Activated CD8-positive, alpha-beta memory T cell treated with anti-CD3 and anti-CD28 coated beads for 4 hours (primary cell): ENCODE results near the gene DNAAF1.
A peak's percentile ranks its signal among the peaks of the same experiment; 100 is the strongest.
"Not testable (repeated sequence)": the region's sequence is repeated elsewhere in the genome, so short reads cannot be mapped to it uniquely, and the experiment has no call there.

Experiments used
- DNase-seq, 2 donors: peaks; one replicate each; pipeline ENCODE4 v3.0.0-alpha.2; 2020; ENCODE audit warnings: low read depth in 2 of 2

Gene DNAAF1

GRCh38 chr16:84144859-84145639 lies at the start of gene DNAAF1, which contains the start of gene HSDL1:
Gene DNAAF1, plus strand, starts transcription at chr16:84145308. Its CDS starts 133 bp downstream, at chr16:84145441.
Gene HSDL1, minus strand, starts transcription at chr16:84145177. Its CDS starts 13,856 bp downstream, at chr16:84131321.
- peak; percentile 86 to 89 for DNase-seq

- DNase-seq = no peak
Measured at GRCh38 chr16:84095466-84095865, 49.6 kb upstream of the DNAAF1 start.

DNA sequence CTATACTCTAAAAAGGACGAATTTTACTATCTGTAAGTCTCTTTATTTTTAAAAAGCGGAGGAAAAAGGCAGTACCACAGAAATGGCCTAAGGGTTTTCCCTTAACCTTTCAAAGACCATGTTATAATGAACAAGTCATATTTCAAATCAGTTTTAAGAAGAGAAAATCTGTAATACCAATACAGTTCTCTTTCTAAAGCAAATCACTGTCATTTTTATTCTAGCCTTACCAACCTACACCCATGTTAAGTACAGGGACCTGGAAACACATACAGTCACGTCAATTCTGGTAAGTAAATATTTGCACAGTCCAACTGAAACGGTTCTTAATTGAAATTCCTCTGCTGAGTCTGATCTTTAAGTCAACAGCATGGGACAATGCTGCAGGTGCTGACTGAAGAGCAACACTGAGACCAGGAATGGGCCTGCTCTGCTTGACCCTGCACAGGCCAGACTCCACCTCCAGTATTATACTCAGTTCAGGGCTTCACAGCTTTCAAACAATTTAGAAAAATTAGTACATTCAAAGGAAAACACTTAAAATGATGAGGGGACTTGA lies 48.6 kb upstream of the DNAAF1 start:
- DNase-seq = no peak

GRCh38 chr16:84098939-84099338 lies 46.2 kb upstream of the DNAAF1 start:
- DNase-seq = no peak

DNA sequence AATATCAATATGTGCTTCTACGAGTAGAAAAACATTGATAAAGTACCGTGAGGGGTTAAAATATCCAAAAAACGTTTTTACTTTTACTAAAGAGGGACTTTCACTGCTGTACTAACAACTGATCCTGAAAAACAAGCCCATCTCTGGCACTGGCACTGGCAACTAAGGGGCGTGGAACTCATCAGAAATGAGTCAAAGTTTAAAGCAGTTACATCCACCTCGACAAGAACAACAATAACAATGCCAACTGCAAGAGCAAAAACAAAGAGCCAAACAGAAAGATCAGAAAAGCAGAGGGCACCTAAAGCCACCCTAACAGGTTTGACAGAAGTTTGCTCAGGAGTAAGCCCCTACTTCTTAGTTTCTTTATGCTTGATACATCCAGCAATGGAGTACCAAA lies 41.4 kb upstream of the DNAAF1 start:
- DNase-seq = no peak

GRCh38 chr16:84104231-84104630 lies 40.9 kb upstream of the DNAAF1 start:
- DNase-seq = no peak

GRCh38 chr16:84105301-84105815 lies 39.8 kb upstream of the DNAAF1 start:
- no peak for DNase-seq

GRCh38 chr16:84105948-84106740 lies 39.0 kb upstream of the DNAAF1 start:
- no peak for DNase-seq

- DNase-seq = no peak
Measured at GRCh38 chr16:84107921-84108320, 37.2 kb upstream of the DNAAF1 start.

DNA sequence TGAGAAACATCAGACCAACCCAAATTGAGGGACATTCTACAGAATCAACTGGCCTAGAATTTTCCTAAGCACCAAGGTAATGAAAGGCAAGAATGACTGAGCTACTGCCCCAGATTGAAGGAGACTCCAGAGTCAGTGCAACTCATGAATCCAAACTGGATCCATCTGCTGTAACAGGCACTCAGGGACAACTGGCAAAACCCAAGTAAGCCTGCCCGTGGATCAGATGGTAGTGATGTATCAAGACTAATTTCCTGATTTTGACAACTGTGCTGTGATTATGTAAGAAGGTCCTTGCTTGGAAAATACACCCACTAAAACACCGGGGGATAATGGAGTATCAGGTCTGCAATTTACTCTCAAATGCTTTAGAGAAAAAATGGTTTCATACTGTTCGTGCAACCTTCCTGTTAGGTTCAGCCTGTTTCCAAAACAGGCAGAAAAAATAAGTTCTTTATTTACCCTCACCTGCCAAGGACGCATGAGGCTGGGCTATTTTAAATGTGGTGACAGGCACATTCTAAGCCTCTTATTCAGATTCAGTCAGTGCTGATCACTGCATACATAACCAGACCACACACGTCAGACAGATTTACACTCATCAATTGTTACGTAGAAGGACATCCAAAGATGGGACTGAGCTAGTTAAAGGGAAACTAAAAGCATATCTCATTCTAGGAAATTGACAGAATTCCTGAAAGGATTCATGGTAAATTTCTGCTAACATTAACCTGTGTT lies 35.3 kb upstream of the DNAAF1 start:
- DNase-seq = no peak

DNA sequence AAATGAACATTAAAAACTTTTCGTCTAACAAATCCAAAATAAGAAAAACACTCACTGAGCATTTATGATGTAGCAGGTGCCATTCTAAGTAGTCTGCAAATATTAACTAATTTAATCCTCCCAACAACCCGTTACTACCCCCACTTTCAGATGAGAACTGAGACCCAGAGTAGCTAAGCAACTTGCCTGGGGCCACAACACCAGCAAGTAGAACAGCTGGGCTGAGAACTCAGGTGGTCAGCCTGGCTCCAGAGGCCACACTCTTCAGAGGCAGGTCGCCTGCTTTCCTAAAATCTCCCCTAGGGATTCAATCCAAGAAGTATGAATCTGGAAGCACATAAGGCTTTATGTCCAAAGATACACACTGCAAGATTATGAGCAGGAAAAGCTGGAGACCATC lies 34.6 kb upstream of the DNAAF1 start:
- no peak for DNase-seq

DNA sequence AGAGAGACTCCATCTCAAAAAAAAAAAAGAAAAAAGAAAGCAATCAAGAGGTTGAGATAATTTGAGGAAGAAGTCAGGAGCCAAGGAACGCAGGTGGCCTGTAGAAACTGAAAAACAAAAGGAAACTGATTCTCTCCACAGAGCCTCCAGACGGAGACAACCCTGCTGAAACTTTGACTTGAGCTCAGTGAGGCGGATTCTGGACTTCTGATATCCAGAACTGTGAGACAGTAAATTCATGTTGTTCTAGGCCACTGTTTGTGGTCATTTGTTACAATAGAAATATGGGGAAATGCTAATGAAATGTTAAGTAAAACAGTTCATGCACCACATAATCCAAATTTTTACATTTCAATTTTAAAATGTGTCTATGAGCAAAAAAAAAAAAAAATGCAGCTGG lies 33.6 kb upstream of the DNAAF1 start:
- no peak for DNase-seq

DNA sequence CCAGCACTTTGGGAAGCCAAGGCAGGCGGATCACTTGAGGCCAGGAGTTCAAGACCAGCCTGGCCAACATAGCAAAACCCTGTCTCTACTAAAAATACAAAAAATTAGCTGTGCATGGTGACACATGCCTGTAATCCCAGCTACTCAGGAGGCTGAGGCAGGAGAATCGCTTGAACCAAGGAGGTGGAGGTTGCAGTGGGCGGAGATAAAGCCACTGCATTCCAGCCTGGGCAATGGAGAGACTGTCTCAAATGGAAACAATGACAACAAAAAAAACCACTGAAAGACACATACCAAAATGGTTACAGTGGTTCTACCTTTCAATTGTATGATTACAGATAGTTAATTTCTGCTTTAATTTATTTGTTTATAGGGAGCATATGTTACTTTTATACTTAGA lies 33.2 kb upstream of the DNAAF1 start:
- not testable (repeated sequence) for DNase-seq

DNA sequence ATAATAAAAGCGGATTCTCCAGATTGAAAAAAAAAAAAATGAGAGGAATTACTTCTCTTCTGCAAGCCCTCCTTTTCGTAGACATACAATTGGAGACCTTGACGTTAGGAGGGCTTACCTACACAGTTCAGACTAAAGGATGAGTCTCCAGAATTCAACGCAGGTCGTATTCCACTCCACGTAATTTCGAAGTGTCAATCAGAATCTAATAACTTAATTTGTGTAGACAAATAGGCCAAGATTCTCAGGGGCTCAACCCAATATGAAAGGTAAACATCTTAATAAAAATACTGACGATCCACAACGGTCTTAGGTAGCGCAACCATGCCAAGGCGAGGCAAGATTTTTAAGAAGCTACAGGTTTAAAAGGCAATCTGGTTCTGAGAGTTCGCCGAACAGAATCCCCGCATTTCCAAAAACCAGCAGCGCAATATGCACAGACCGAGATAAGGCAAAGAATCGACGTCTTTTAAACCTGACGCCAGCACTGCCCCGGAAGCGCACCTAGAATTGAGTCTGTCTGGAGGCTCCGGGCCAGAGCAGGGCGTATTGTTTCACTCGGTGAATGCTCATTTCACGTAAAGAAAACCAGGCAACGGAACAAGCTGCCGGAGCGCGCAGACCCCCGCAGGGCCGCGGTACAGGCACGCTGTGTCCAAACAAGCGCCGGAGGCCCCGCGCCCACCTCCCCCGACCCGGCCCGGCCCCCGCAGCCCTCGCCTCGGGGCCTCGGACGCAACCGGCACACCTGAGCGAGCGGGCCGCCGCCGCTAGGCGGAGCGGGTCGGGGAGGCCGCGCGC lies 29.0 kb upstream of the DNAAF1 start:
- peak in 1 of 2 donors; percentile 15 for DNase-seq

DNA sequence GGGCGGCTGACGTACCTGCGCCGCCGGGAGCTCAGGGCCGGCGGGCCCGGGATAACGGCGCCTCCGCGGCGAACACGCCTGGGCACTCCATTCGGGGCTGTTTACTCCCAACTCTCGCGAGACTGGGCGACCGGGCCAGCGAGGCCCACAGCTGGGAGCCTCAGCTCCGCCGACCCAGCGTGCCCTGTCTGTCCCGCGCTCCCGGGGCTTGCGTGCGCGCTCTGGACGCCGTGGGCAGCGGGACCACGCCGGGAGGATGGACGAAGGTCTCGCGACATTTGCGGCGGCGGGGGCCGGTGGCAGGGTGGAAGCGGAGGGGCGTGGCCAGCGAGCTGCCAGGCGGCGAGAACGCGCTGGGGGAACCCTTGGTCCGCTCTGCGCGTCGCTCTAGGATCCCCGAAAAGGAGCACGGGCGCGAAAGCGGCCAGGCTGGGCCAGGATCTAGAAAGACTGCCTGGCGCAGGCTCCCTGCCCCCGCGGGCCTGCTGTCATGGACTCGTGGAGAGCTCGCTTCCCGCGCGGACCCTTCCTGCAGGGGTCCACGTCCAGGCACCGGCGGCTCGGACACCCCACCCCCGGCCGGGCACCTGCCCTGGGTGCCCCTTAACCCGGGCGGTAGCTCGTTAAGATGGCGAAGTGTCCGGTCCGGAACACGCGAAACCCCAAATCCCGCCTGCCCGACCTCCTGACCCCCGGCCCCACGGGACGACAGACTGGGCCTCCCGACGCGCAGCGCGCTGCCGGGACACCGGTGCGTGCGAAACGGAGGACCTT lies 28.2 kb upstream of the DNAAF1 start, which contains the start of gene MBTPS1:
MBTPS1 (minus strand) TSS at position 223 of the 774 bp plus-strand sequence. CDS start 15,159 bp downstream, outside the sequence.
- peak; percentile 95 to 97 for DNase-seq

DNA sequence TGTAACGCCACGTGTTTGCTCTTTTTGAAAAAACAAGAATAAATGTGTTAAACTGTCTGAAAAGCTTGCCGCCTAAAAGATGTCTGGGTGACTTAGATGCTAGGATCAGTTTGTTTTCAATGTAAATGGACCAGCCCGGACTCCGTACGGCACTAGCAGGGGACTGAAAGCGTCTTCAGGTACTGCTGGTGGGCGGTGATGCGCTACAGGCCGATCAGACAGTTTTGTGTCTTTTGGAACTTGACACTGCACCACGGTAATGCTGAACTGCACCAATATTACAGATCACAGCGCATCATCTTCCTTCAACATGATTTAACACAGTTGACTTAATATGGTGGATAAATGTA lies 27.6 kb upstream of the DNAAF1 start:
- peak in 1 of 2 donors; percentile 13 for DNase-seq

DNA sequence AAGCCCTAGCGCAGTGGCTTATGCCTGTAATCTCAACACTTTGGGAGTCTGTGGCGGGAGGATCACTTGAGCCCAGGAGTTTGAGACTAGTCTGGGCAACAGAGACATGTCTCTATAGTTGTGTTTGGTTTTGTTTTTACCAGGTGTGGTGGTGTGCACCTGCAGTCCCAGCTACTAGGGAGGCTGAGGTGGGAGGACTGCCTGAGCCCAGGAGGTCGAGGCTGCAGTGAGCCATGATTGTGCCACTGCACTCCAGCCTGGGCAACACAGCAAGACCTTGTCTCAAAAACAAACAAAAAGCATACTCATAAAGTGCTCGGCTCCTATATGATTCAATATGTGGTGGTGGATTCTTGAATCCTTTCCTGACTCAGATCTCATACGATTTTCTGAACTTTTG lies 26.8 kb upstream of the DNAAF1 start:
- not testable (repeated sequence) for DNase-seq

DNA sequence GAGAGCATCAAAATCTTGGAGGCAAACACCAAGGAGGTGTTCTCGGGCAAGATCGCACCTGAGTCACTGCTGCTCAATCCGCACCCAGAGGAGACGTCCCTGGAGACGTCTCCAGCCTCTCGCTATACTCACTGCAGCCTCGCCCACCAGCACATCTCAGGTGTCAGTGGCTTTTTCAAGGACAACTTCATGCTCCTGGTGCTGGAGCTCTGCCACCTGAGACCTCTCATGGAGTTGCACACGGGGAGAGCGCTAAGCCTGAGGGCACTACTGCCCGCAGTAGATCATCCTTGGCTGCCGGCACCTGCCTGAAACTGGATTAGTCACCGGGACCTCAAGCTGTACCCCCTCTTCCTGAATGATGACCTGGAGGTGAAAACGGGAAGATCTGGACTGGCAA lies 25.7 kb upstream of the DNAAF1 start:
- no peak for DNase-seq

GRCh38 chr16:84120023-84120422 lies 25.1 kb upstream of the DNAAF1 start:
- no peak for DNase-seq

DNA sequence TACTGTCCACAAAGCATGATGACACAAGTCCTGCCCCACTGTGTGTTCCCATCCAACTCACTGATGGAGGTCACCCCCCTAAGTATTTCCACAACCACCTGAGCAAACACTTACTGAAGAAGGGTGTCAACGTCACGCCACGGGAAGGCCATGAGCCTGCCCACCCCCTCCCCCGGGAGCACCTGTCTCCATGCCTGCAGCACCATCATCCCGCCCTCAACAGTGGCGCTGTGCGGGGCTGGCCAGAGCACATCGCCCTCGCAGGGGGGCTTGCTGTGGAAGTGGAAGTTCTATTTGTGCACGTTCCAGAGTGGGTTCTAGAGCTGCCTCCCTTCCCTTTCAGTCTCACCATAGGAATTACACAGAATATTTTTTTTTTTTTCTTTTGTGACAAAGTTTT lies 24.1 kb upstream of the DNAAF1 start:
- no peak for DNase-seq
